A549 (cell line): ENCODE results near the gene SLC6A17. TPM values are rescaled to one million over a fixed set of nuclear protein-coding genes. Genes with fewer than 3 reads are reported as not detected.

Experiments
- ATAC-seq, 2 experiments: fragments of 200-7000 bp in 1 of 2; fragments of >200 bp in 1 of 2; cut with Nextera tagmentation in 1 of 2; cut with Tn5 transposase in 1 of 2; 3 replicates each; pipeline versions ENCODE4 v1.8.0 to v1.9.1; 2018 to 2020; ENCODE audit warnings: mild to moderate bottlenecking in 1 of 2, moderate library complexity in 1 of 2
- CTCF ChIA-PET: fragments of 300-600 bp; sonication (Branson Sonifier 250); formaldehyde crosslinking; extraction: SDS; loops from one replicate; lab custom pipeline; 2021; ENCODE audit warnings: antibody characterized with exemption, inconsistent platforms; lab: Yijun Ruan, JAX
- POLR2A ChIA-PET: fragments of 350-600 bp; formaldehyde crosslinking; extraction: SDS; loops from one replicate; lab custom pipeline; 2021; ENCODE audit warnings: antibody characterized with exemption, inconsistent platforms; lab: Yijun Ruan, JAX
- DNase-seq, 2 experiments: peaks; one replicate each; pipeline versions ENCODE4 v3.0.0 to v3.0.0-alpha.2; 2011 to 2016; ENCODE audit warnings: low read depth in 1 of 2, low spot score in 1 of 2
- FAIRE-seq: peaks from 2 replicates; lab custom pipeline; 2011; peaks lifted over from hg19 to GRCh38; lab: Jason Lieb, UNC
- H3K27ac ChIP-seq, 2 experiments: fragments of >200 bp; sonication (Bioruptor Twin); formaldehyde crosslinking; 3 replicates each; pipeline ENCODE4 v1.5.1; 2016 to 2017
- H3K4me1 ChIP-seq: fragments of >200 bp; sonication (Bioruptor Twin); formaldehyde crosslinking; 3 replicates; pipeline ENCODE4 v1.6.1; 2016
- H3K4me2 ChIP-seq: fragments of >200 bp; sonication (Bioruptor Twin); formaldehyde crosslinking; 3 replicates; pipeline ENCODE4 v1.6.1; 2016
- H3K4me3 ChIP-seq: fragments of >200 bp; sonication (Bioruptor Twin); formaldehyde crosslinking; 3 replicates; pipeline ENCODE4 v1.5.1; 2016
- H3K9me3 ChIP-seq: fragments of >200 bp; sonication (Bioruptor Twin); formaldehyde crosslinking; 3 replicates; pipeline ENCODE4 v1.6.1; 2016
- CBX2 ChIP-seq: fragments of 200-600 bp; sonication (generic); IDR thresholded peaks from 2 replicates; pipeline ENCODE4 v1.6.1; 2016; ENCODE audit warnings: low read depth, mild to moderate bottlenecking, borderline replicate concordance
- CBX8 ChIP-seq: fragments of 200-600 bp; sonication (generic); IDR thresholded peaks from 2 replicates; pipeline ENCODE4 v1.6.1; 2016
- CHD2 ChIP-seq: fragments of 150-350 bp; IDR thresholded peaks from 2 replicates; pipeline ENCODE4 v1.6.1; 2014; ENCODE audit warnings: low read length; ENCODE audit not compliant: partially characterized antibody
- EP300 ChIP-seq, 2 experiments: fragments of >200 bp; sonication (Bioruptor Twin); formaldehyde crosslinking; IDR thresholded peaks; 2 replicates in 1 of 2; 3 replicates in 1 of 2; pipeline ENCODE4 v1.6.1; 2016 to 2017
- ESRRA ChIP-seq: fragments of 150-350 bp; IDR thresholded peaks from 2 replicates; pipeline ENCODE4 v1.6.1; 2014; ENCODE audit warnings: mild to moderate bottlenecking, low read length, borderline replicate concordance
- FOSL2 ChIP-seq, 2 experiments: fragments of 450-650 bp in 1 of 2; fragments of >200 bp in 1 of 2; sonication (Bioruptor Twin) in 1 of 2; formaldehyde crosslinking; IDR thresholded peaks; 2 replicates each; pipeline versions ENCODE4 v1.5.0 to v1.6.1; 2016 to 2020; ENCODE audit warnings: mild to moderate bottlenecking in 1 of 2, moderate library complexity in 1 of 2
- HDAC2 ChIP-seq: fragments of 200-600 bp; sonication (generic); IDR thresholded peaks from 2 replicates; pipeline ENCODE4 v1.6.1; 2016
- HEYL ChIP-seq: fragments of 250-450 bp; sonication (Bioruptor Pico); IDR thresholded peaks from 2 replicates; pipeline ENCODE4 v1.8.0; 2021; ENCODE audit warnings: mild to moderate bottlenecking, moderate library complexity
- HOXB13 ChIP-seq: fragments of 250-450 bp; sonication (Bioruptor Pico); IDR thresholded peaks from 2 replicates; pipeline ENCODE4 v1.5.0; 2020; ENCODE audit warnings: low read depth, mild to moderate bottlenecking, moderate library complexity
- JUNB ChIP-seq: fragments of >200 bp; sonication (Bioruptor Twin); formaldehyde crosslinking; IDR thresholded peaks from 2 replicates; pipeline ENCODE4 v1.6.1; 2016
- MAFK ChIP-seq: fragments of 450-650 bp; IDR thresholded peaks from 2 replicates; pipeline ENCODE4 v1.6.1; 2014; ENCODE audit not compliant: partially characterized antibody
- MYC ChIP-seq: IDR thresholded peaks from 2 replicates; pipeline ENCODE4 v1.6.1; 2012; ENCODE audit warnings: mild to moderate bottlenecking, inconsistent platforms, low read length, improper control_type of control experiment, borderline replicate concordance
- RAD21 ChIP-seq, 2 experiments: fragments of >200 bp in 1 of 2; sonication (Bioruptor Twin) in 1 of 2; formaldehyde crosslinking in 1 of 2; IDR thresholded peaks in 1 of 2; conservative IDR thresholded peaks in 1 of 2; 2 replicates in 1 of 2; 3 replicates in 1 of 2; pipeline ENCODE4 v1.6.1; 2012 to 2018; ENCODE audit warnings: inconsistent platforms in 1 of 2
- RNF2 ChIP-seq: fragments of 200-600 bp; sonication (generic); IDR thresholded peaks from 2 replicates; pipeline ENCODE4 v1.6.1; 2016; ENCODE audit warnings: low read depth, mild to moderate bottlenecking, antibody characterized with exemption, moderate library complexity, borderline replicate concordance
- SMC3 ChIP-seq: fragments of >200 bp; sonication (Bioruptor Twin); formaldehyde crosslinking; IDR thresholded peaks from 3 replicates; pipeline ENCODE4 v1.6.1; 2018; ENCODE audit warnings: inconsistent platforms
- SREBF2 ChIP-seq: fragments of 450-650 bp; IDR thresholded peaks from 2 replicates; pipeline ENCODE4 v1.6.1; 2014; ENCODE audit warnings: mild to moderate bottlenecking, moderate library complexity
- TFCP2L1 ChIP-seq: fragments of 250-450 bp; sonication (Bioruptor Pico); IDR thresholded peaks from 2 replicates; pipeline ENCODE4 v1.5.0; 2021; ENCODE audit warnings: mild to moderate bottlenecking
- TP53 ChIP-seq: fragments of 250-450 bp; sonication (Bioruptor Pico); IDR thresholded peaks from 2 replicates; pipeline ENCODE4 v1.5.0; 2021; ENCODE audit warnings: mild to moderate bottlenecking, moderate library complexity
- ZC3H11A ChIP-seq: fragments of 450-650 bp; IDR thresholded peaks from 2 replicates; pipeline ENCODE4 v1.6.1; 2014; ENCODE audit warnings: antibody characterized with exemption, mild to moderate bottlenecking
- WGBS: methylation state at CpG from one replicate; pipeline ENCODE4 v1.1.6; 2017; ENCODE audit errors: missing lambda C conversion rate; 5-methylcytosine and 5-hydroxymethylcytosine counted together
- polyA plus RNA-seq, 4 experiments: library from polyadenylated mRNA; depleted of rRNA in 3 of 4; stranded (reverse); fragments of >200 nt; fragmentation: RNase III in 1 of 4; extraction: RNeasy Plus Mini Kit Qiagen cat#74134 plus additional on column Dnase treatment in 1 of 4; gene quantifications; 2 replicates in 3 of 4; 3 replicates in 1 of 4; pipeline ENCODE4 v1.2.3, GENCODE V29; 2011 to 2017
- TF ChIP-seq, protein P1 (sequence below): fragments of >200 bp; sonication (Bioruptor Twin); formaldehyde crosslinking; IDR thresholded peaks from 2 replicates; pipeline ENCODE4 v1.6.1; 2016
- TF ChIP-seq, protein P2 (sequence below): fragments of >200 bp; sonication (Bioruptor Twin); formaldehyde crosslinking; IDR thresholded peaks from 3 replicates; pipeline ENCODE4 v1.6.1; 2016

The SLC6A17 gene
- polyA plus RNA-seq, 2 of the 4 experiments (the other 2 are of a cell fraction): 0.56 to 2.2 TPM

DNA sequence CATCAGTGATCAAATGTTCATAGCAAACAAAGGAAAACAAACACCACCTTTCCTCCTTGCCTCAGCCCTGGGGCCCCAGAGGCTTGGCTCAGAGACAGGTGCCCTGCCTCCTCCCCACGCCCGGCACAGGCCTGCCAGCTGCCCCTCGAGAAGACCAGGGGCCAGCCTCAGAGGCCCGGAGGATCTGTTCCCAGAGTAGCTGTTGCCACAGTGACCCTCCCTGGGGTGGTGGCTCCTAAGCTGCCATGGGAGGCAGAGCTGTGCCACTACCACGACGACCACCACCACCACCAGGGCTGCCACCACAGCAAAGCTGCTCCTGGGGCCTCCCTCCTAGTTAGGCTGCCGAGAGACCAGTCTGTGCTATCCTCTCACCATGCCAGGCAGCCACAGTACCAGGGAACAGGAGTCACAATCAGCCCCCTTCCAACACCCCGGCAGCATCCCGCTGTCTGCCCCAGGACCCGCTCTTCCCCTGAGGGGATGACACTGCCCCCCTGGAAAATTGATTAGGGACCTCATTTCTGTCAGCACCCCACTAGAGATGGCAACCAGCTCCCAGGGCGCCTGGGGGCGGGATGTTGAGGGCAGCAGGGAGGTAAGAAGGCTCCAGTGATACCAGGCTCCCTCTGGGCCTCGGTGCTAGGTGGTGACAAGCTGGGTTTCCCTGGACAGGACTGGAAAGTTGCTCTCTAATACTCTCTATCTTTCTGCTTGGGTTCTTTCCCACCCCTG, 90.3 kb downstream of the SLC6A17 start:
- DNase-seq: no peak
- Histone ChIP-seq H3K9me3 (no peaks in the 10 kb centered on the region), H3K27ac (no peak overlapping the region), H3K4me3 (no peak overlapping the region), H3K4me2 (no peak overlapping the region), H3K4me1 (peaks cover 9% of the 10 kb centered on the region)
- POLR2A ChIA-PET: no interaction called here
- 86% methylated on average over 7 of the region's 13 CpGs for WGBS
- no peak for FAIRE-seq
- ATAC-seq: no peak
- TF ChIP-seq ESRRA (no peak), CBX2 (no peak), TP53 (no peak), SMC3 (no peak)
- CTCF ChIA-PET: interaction anchor here (1.7 to 2.6 kb wide), 2 partner anchors 33 to 220 kb away, joined by 3 to 7 read pairs; no protein-coding TSS in a partner anchor

DNA sequence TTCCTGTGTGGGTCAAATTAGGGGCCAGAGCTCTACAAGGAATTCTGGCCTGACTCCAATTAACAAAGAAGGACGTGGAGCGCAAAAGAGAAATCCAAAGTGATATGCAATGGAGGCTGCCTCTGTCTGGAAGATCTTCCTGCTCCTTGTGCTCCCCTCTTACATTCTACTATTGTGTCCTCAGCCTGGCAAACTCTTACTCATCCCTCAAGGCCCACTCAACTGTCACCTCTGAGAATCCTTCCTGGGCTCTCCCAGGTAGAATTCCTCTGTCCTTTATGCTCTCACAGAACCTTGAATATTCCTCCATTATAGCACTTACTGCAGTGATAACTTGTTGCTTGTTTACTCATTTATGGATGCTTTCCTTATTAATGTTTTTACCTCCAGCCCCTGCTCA, 91.2 kb downstream of the SLC6A17 start:
- H3K4me2 ChIP-seq: no peak overlapping the region
- H3K4me1 ChIP-seq: peaks cover under 1% of the 10 kb centered on the region; the same call in 2 of the 3 replicates
- H3K9me3 ChIP-seq: no peaks in the 10 kb centered on the region
- H3K4me3 ChIP-seq: no peak overlapping the region
- ChIA-PET POLR2A (no interaction called here), CTCF (interaction anchor here (1.7 kb wide), 1 partner anchor 219 kb away, joined by 3 read pairs; no protein-coding TSS in a partner anchor)
- TF ChIP-seq SMC3: no peak
- no peak for TF ChIP-seq MYC
- no peak for TF ChIP-seq JUNB
- TF ChIP-seq HDAC2: no peak
- TF ChIP-seq, protein P1, sequence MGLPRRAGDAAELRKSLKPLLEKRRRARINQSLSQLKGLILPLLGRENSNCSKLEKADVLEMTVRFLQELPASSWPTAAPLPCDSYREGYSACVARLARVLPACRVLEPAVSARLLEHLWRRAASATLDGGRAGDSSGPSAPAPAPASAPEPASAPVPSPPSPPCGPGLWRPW: no peak
- no peak for TF ChIP-seq FOSL2 (IDR thresholded peaks at IDR 0.05)
- no peak for TF ChIP-seq FOSL2 (CRISPR knock-in tag; IDR thresholded peaks at IDR 0.05)
- no peak for TF ChIP-seq CHD2
- no peak for TF ChIP-seq HEYL (CRISPR knock-in tag)
- 90% methylated on average over 2 of the region's 2 CpGs for WGBS
- no peak overlapping the region for H3K27ac ChIP-seq
- DNase-seq (no peak), FAIRE-seq (no peak), ATAC-seq (no peak)

DNA sequence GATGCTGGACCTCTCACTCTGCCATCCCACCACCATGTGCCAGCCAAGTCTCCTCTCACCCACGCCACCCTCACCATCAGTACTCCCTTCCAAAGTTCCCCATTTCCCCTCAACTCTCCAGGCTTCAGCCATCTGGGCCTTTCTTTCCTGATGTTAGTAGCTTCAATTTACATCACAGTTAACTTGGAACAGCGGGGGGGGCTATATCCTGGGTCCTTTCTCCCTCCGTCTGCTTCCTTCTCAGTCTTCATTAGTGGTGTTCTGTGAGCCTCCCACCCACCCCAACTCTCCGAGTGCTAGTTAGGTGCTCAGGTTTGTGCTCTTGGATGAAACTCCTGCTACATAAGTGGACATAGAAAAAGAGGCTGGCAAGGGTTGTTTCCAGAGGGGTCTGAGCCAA, 91.8 kb downstream of the SLC6A17 start:
- Histone ChIP-seq H3K27ac (no peak overlapping the region), H3K4me1 (no peaks in the 10 kb centered on the region), H3K9me3 (no peaks in the 10 kb centered on the region), H3K4me2 (no peak overlapping the region), H3K4me3 (no peak overlapping the region)
- ChIA-PET POLR2A (no interaction called here), CTCF (interaction anchor here (1.7 kb wide), 1 partner anchor 218 kb away, joined by 3 read pairs; no protein-coding TSS in a partner anchor)
- TF ChIP-seq JUNB (no peak), RAD21 (conservative IDR thresholded peaks at IDR 0.05 in 1 of 2, IDR thresholded peaks at IDR 0.05 in 1 of 2) (no peak), HDAC2 (no peak), EP300 (IDR thresholded peaks at IDR 0.05) (no peak), RNF2 (no peak), HOXB13 (CRISPR knock-in tag) (no peak), CBX2 (no peak), TFCP2L1 (CRISPR knock-in tag) (no peak), MAFK (no peak), ZC3H11A (no peak), CBX8 (no peak), SREBF2 (no peak), SMC3 (no peak)
- TF ChIP-seq, protein P2, sequence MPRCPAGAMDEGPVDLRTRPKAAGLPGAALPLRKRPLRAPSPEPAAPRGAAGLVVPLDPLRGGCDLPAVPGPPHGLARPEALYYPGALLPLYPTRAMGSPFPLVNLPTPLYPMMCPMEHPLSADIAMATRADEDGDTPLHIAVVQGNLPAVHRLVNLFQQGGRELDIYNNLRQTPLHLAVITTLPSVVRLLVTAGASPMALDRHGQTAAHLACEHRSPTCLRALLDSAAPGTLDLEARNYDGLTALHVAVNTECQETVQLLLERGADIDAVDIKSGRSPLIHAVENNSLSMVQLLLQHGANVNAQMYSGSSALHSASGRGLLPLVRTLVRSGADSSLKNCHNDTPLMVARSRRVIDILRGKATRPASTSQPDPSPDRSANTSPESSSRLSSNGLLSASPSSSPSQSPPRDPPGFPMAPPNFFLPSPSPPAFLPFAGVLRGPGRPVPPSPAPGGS: no peak
- DNase-seq: no peak
- ATAC-seq: no peak
- FAIRE-seq: no peak
- 72% methylated on average over 4 of the region's 4 CpGs for WGBS
